ELF-1 (cell line): ENCODE measurements around the gene UBE4A.

Source experiments
- DNase-seq: peaks from one replicate; pipeline ENCODE4 v3.0.0-alpha.2; 2016; ENCODE audit warnings: low read depth, low spot score

The UBE4A gene

GRCh38 chr11:118359295-118359958 is at the start of gene UBE4A:
Gene UBE4A (plus strand): TSS chr11:118359600. CDS start chr11:118365081, 5,481 bp downstream.
- DNase-seq: peak; percentile 96

GRCh38 chr11:118310271-118310670 is 49.1 kb upstream of the UBE4A start:
- DNase-seq: no peak

GRCh38 chr11:118310781-118311485 is 48.5 kb upstream of the UBE4A start:
- no peak for DNase-seq

GRCh38 chr11:118311518-118311917 is 47.9 kb upstream of the UBE4A start:
- DNase-seq: no peak

- DNase-seq: no peak
Measured at GRCh38 chr11:118312328-118312727, 47.1 kb upstream of the UBE4A start.

GRCh38 chr11:118313242-118313641 is 46.2 kb upstream of the UBE4A start:
- no peak for DNase-seq

GRCh38 chr11:118314988-118315411 is 44.4 kb upstream of the UBE4A start:
- no peak for DNase-seq

- no peak for DNase-seq
Measured at GRCh38 chr11:118318124-118318523, 41.3 kb upstream of the UBE4A start.

- no peak for DNase-seq
Measured at GRCh38 chr11:118318581-118319336, 40.6 kb upstream of the UBE4A start.

- no peak for DNase-seq
Measured at GRCh38 chr11:118319337-118319707, 40.1 kb upstream of the UBE4A start.

- no peak for DNase-seq
Measured at GRCh38 chr11:118320515-118320914, 38.9 kb upstream of the UBE4A start.

GRCh38 chr11:118321386-118322082 is 37.9 kb upstream of the UBE4A start:
- DNase-seq: peak; percentile 56

- DNase-seq: no peak
Measured at GRCh38 chr11:118322721-118323120, 36.7 kb upstream of the UBE4A start.

GRCh38 chr11:118325283-118325682 is 34.1 kb upstream of the UBE4A start:
- DNase-seq: no peak

GRCh38 chr11:118328745-118329144 is 30.7 kb upstream of the UBE4A start:
- DNase-seq: no peak

GRCh38 chr11:118334745-118335144 is 24.7 kb upstream of the UBE4A start:
- DNase-seq: no peak

- peak; percentile 44 for DNase-seq
Measured at GRCh38 chr11:118338637-118339061, 20.8 kb upstream of the UBE4A start.

GRCh38 chr11:118339281-118339961 is 20.0 kb upstream of the UBE4A start:
- DNase-seq: no peak

GRCh38 chr11:118340449-118340848 is 19.0 kb upstream of the UBE4A start:
- no peak for DNase-seq

GRCh38 chr11:118341261-118341660 is 18.1 kb upstream of the UBE4A start:
- DNase-seq: no peak

- no peak for DNase-seq
Measured at GRCh38 chr11:118341815-118342489, 17.4 kb upstream of the UBE4A start.
